HG02588 (cell line): ENCODE data around the gene CES1.
"Not testable (repeated sequence)": the region's sequence is repeated elsewhere in the genome, so short reads cannot be mapped to it uniquely, and the experiment has no call there.

Source experiments
- ATAC-seq: cut with Tn5 transposase; IDR thresholded peaks from one replicate; pipeline ENCODE4 v1.9.1; 2021; ENCODE audit warnings: mild to moderate bottlenecking, moderate library complexity; ENCODE audit not compliant: unreplicated experiment

The CES1 gene

GRCh38 chr16:55832773-55833691 lies at the start of gene CES1:
Gene CES1, minus strand, starts transcription at chr16:55833096. Its CDS starts 41 bp downstream, at chr16:55833055.
- ATAC-seq, result no peak

GRCh38 chr16:55876854-55877253 lies 44.0 kb upstream of the CES1 start:
- no peak for ATAC-seq

- no peak for ATAC-seq
These were observed 42.4 kb upstream of the CES1 start, which contains the start of gene CES5A for GRCh38 chr16:55875273-55875672. Gene CES5A, minus strand, starts transcription at chr16:55875373. Its CDS starts 152 bp downstream, at chr16:55875221.

- no peak for ATAC-seq
These were observed 40.2 kb upstream of the CES1 start for GRCh38 chr16:55873122-55873521.

GRCh38 chr16:55872130-55872529 lies 39.2 kb upstream of the CES1 start:
- ATAC-seq, result no peak

- no peak for ATAC-seq
These were observed 38.6 kb upstream of the CES1 start for GRCh38 chr16:55871411-55872038.

- no peak for ATAC-seq
These were observed 36.1 kb upstream of the CES1 start for GRCh38 chr16:55868980-55869379.

GRCh38 chr16:55868137-55868536 lies 35.2 kb upstream of the CES1 start:
- ATAC-seq, result no peak

- no peak for ATAC-seq
These were observed 28.4 kb upstream of the CES1 start for GRCh38 chr16:55861288-55861687.

GRCh38 chr16:55857650-55858049 lies 24.8 kb upstream of the CES1 start:
- ATAC-seq, result not testable (repeated sequence)

- no peak for ATAC-seq
These were observed 24.1 kb upstream of the CES1 start for GRCh38 chr16:55856950-55857349.

- ATAC-seq, result no peak
These were observed 20.2 kb upstream of the CES1 start for GRCh38 chr16:55853114-55853513.

- ATAC-seq, result no peak
These were observed 16.6 kb upstream of the CES1 start for GRCh38 chr16:55849536-55849935.

GRCh38 chr16:55846598-55847346 lies 13.9 kb upstream of the CES1 start:
- no peak for ATAC-seq

GRCh38 chr16:55843105-55843395 lies 10.2 kb upstream of the CES1 start:
- ATAC-seq, result no peak

- ATAC-seq, result no peak
These were observed 9.6 kb upstream of the CES1 start for GRCh38 chr16:55842369-55843104.

GRCh38 chr16:55839115-55839514 lies 6.2 kb upstream of the CES1 start:
- ATAC-seq, result no peak

- ATAC-seq, result no peak
These were observed 3.3 kb upstream of the CES1 start for GRCh38 chr16:55836158-55836611.

GRCh38 chr16:55835581-55835980 lies 2.7 kb upstream of the CES1 start:
- no peak for ATAC-seq

- not testable (repeated sequence) for ATAC-seq
These were observed 2.3 kb upstream of the CES1 start for GRCh38 chr16:55835173-55835572.

- peak; percentile 80 for ATAC-seq
These were observed 1.2 kb upstream of the CES1 start for GRCh38 chr16:55834049-55834448.
